Measurements from ENCODE around the gene KLK15.

DNA sequence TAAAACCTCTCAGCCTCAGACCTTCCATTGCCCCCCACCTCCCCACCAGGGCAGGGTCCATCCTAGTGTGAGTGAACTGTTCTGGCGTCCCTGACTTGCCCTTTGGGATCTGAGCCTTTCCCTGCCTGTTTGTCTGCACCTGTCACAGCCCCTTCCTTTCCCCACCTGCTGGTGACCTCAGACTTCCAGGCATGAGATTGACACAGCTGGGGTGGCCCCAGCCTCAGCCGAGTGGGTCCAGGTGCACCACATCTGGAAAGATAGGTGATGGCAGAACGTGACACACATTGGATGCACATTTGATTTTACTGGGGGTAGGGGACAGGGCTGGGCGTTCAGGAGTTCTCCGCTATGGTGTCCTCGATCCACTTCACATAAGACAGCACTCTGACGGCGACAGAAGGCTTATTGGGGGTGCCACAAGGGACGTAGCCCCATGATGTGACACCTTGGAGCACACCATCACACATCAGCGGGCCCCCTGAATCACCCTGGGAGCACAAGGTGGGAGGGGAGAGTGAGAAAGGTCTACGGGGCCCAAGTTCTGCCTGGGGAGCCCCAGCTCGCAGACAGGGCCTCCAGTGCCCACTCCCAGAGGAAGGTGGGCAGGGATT is 14.4 kb downstream of the KLK15 start:
- TF ChIP-seq, protein P1, sequence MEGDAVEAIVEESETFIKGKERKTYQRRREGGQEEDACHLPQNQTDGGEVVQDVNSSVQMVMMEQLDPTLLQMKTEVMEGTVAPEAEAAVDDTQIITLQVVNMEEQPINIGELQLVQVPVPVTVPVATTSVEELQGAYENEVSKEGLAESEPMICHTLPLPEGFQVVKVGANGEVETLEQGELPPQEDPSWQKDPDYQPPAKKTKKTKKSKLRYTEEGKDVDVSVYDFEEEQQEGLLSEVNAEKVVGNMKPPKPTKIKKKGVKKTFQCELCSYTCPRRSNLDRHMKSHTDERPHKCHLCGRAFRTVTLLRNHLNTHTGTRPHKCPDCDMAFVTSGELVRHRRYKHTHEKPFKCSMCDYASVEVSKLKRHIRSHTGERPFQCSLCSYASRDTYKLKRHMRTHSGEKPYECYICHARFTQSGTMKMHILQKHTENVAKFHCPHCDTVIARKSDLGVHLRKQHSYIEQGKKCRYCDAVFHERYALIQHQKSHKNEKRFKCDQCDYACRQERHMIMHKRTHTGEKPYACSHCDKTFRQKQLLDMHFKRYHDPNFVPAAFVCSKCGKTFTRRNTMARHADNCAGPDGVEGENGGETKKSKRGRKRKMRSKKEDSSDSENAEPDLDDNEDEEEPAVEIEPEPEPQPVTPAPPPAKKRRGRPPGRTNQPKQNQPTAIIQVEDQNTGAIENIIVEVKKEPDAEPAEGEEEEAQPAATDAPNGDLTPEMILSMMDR (IDR thresholded peaks at IDR 0.05) = no peak
- no peak for TF ChIP-seq POLR2A (IDR thresholded peaks at IDR 0.05)

All from heart left ventricle (tissue), 13 donors.